Spleen (tissue), 7 donors: Measurements from ENCODE around the gene ITPR1.

Source experiments
- POLR2A ChIP-seq, 3 donors: fragments of 450-650 bp; IDR thresholded peaks; one replicate each; pipeline ENCODE4 v1.5.1; 2017; ENCODE audit warnings: antibody characterized with exemption in 3 of 3, mild to moderate bottlenecking in 1 of 3
- POLR2AphosphoS5 ChIP-seq, 3 donors: sonication (generic); formaldehyde crosslinking; IDR thresholded peaks; one replicate each; pipeline ENCODE4 v1.5.1; 2017; ENCODE audit warnings: antibody characterized with exemption in 3 of 3
- TF ChIP-seq, protein P1 (sequence below), 11 experiments: fragments of 200-600 bp in 7 of 11; fragments of 450-650 bp in 4 of 11; sonication (generic) in 4 of 11; IDR thresholded peaks in 8 of 11; conservative IDR thresholded peaks in 3 of 11; 1 replicate in 7 of 11; 2 replicates in 4 of 11; pipeline versions ENCODE4 v1.4.0 to v1.8.0; 2016 to 2021; ENCODE audit warnings: antibody characterized with exemption in 11 of 11, inconsistent platforms in 4 of 11, mild to moderate bottlenecking in 1 of 11
- donor health status: DM: no; HTN: no; CAD: no; lungs with moderate emphysema.
- donor health status: DM: no; HTN: no; CAD: no.
- donor health status: DM: no; HTN: no; CAD: no.

DNA sequence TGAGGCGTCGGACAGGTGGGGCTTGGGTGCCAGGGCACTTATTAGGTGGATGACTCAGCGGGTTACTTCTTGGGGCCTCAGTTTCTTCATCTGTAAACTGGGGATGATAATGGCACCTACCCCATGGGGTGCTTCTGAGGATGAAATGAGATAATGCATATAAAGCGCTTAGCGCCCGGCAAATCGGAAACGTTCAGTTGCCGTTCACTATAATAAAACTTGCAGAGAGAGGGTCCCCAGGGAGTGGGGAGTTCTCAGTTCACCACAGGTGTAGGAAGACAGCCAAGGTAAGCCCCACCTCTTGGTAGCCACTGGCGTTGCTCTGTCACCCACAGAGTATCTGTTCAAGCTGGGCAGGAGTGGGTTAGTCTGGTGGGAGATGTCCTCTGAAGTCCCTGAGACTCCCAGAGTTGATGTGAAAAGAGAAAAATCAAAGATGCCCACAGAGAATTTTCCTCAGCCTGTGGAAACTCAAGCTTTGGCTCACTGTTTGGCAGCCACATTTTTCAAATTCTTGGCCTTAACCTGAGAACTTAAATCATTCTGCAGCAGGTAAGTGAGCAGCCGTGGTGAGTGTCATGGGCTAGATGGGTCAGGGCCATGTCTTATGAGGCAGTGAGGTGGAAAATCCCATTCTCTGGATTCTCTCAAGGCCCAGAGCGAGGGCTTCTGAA, 264.6 kb downstream of the ITPR1 start:
- TF ChIP-seq, protein P1, sequence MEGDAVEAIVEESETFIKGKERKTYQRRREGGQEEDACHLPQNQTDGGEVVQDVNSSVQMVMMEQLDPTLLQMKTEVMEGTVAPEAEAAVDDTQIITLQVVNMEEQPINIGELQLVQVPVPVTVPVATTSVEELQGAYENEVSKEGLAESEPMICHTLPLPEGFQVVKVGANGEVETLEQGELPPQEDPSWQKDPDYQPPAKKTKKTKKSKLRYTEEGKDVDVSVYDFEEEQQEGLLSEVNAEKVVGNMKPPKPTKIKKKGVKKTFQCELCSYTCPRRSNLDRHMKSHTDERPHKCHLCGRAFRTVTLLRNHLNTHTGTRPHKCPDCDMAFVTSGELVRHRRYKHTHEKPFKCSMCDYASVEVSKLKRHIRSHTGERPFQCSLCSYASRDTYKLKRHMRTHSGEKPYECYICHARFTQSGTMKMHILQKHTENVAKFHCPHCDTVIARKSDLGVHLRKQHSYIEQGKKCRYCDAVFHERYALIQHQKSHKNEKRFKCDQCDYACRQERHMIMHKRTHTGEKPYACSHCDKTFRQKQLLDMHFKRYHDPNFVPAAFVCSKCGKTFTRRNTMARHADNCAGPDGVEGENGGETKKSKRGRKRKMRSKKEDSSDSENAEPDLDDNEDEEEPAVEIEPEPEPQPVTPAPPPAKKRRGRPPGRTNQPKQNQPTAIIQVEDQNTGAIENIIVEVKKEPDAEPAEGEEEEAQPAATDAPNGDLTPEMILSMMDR (IDR thresholded peaks at IDR 0.05 in 8 of 11, conservative IDR thresholded peaks at IDR 0.05 in 3 of 11): no peak
- no peak for TF ChIP-seq POLR2A (IDR thresholded peaks at IDR 0.05)
- TF ChIP-seq POLR2AphosphoS5 (IDR thresholded peaks at IDR 0.05): no peak
